ENCODE results near the gene DBI. TPM values are rescaled to one million over a fixed set of nuclear protein-coding genes. Genes with fewer than 3 reads are reported as not detected.

The DBI gene
- total and polyA plus RNA-seq, 2 of the 13 experiments (the other 11 are each of a cell fraction or from before 2014, with no cell fraction given): 330 to 659 TPM

DNA sequence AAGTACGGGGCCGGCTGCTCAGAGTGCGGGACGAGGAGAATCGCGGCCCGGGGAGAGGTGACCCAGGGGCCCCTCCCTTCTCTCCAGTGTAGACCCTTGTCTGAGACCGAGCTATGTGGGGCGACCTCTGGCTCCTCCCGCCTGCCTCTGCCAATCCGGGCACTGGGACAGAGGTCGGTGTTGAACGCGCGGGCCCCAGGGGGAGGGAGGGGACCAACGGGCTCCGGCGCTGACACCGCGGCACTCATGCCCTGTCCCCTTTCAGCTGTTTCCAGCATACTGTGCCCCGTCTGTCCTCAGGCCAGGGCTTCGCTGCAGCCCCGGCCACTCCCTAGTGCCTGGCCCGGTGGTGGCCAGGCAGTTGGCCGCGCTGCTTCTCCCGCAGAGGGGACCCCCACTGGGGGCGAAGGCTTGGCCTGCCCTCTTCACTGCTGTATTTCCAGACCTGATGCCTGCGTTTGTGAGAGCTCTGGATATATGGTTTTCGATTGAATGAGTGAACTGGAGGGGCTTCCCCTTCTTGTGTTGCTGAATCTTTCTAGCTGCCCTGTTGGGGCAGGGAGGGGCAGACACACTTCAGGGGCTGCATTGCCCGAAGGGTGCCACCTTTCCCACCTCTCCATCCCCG lies 809 bp downstream of the DBI start (continued):
- TF ChIP-seq, protein P1, sequence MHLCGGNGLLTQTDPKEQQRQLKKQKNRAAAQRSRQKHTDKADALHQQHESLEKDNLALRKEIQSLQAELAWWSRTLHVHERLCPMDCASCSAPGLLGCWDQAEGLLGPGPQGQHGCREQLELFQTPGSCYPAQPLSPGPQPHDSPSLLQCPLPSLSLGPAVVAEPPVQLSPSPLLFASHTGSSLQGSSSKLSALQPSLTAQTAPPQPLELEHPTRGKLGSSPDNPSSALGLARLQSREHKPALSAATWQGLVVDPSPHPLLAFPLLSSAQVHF (CRISPR knock-in tag; IDR thresholded peaks at IDR 0.05): no peak
- TF ChIP-seq ZNF143 (CRISPR knock-in tag; IDR thresholded peaks at IDR 0.05) (no peak), BRCA1 (CRISPR knock-in tag; IDR thresholded peaks at IDR 0.05) (0 out of 2 replicates have a peak, but pooled peaks have one; percentile 74), ZNF670 (CRISPR knock-in tag; IDR thresholded peaks at IDR 0.05; ENCODE audit: borderline replicate concordance) (no peak), SMAD3 (CRISPR knock-in tag; IDR thresholded peaks at IDR 0.05) (no peak), GATAD2A (CRISPR knock-in tag; IDR thresholded peaks at IDR 0.05) (peak; percentile 21; the same call in 1 of the 2 replicates), SP4 (CRISPR knock-in tag; IDR thresholded peaks at IDR 0.05) (no peak), NR2C2 (CRISPR knock-in tag; IDR thresholded peaks at IDR 0.05; ENCODE audit: borderline replicate concordance) (peak; percentile 40; the same call in 1 of the 2 replicates), SRF (IDR thresholded peaks at IDR 0.05; ENCODE audit: low read depth, low read length) (no peak), SRSF9 (IDR thresholded peaks at IDR 0.05; ENCODE audit: borderline replicate concordance, insufficient read depth, low read depth, low read length, poor library complexity, severe bottlenecking) (no peak), KDM6A (CRISPR knock-in tag; IDR thresholded peaks at IDR 0.05; ENCODE audit: low read depth) (no peak), TEAD3 (CRISPR knock-in tag; optimal IDR thresholded peaks at IDR 0.05; ENCODE audit: borderline replicate concordance) (peak; percentile 57), ZNF781 (CRISPR knock-in tag; IDR thresholded peaks at IDR 0.05; ENCODE audit: borderline replicate concordance, not compliant biosample characterization) (no peak), GZF1 (CRISPR knock-in tag; IDR thresholded peaks at IDR 0.05) (no peak; the same call in none of the 2 replicates), DPF2 (CRISPR knock-in tag; IDR thresholded peaks at IDR 0.05; ENCODE audit: borderline replicate concordance, low read depth) (no peak), ZNF761 (CRISPR knock-in tag; conservative IDR thresholded peaks at IDR 0.05) (no peak), MXD4 (CRISPR knock-in tag; IDR thresholded peaks at IDR 0.05) (no peak; the same call in 1 of the 2 replicates), FOXK2 (IDR thresholded peaks at IDR 0.05) (no peak), ZNF124 (CRISPR knock-in tag; IDR thresholded peaks at IDR 0.05) (no peak), JUN (CRISPR knock-in tag; IDR thresholded peaks at IDR 0.05) (no peak), RBAK (CRISPR knock-in tag; IDR thresholded peaks at IDR 0.05) (peak; percentile 21; the same call in 1 of the 2 replicates)
- TF ChIP-seq, protein P2, sequence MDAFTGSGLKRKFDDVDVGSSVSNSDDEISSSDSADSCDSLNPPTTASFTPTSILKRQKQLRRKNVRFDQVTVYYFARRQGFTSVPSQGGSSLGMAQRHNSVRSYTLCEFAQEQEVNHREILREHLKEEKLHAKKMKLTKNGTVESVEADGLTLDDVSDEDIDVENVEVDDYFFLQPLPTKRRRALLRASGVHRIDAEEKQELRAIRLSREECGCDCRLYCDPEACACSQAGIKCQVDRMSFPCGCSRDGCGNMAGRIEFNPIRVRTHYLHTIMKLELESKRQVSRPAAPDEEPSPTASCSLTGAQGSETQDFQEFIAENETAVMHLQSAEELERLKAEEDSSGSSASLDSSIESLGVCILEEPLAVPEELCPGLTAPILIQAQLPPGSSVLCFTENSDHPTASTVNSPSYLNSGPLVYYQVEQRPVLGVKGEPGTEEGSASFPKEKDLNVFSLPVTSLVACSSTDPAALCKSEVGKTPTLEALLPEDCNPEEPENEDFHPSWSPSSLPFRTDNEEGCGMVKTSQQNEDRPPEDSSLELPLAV (CRISPR knock-in tag; conservative IDR thresholded peaks at IDR 0.05; ENCODE audit: low read depth): no peak
- TF ChIP-seq, protein P3, sequence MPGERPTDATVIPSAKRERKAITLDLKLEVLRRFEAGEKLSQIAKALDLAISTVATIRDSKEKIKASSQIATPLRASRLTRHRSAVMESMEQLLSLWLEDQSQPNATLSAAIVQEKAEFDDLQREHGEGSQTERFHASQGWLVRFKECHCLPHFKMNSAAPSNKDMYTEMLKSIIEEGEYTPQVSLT (CRISPR knock-in tag; IDR thresholded peaks at IDR 0.05; ENCODE audit: borderline replicate concordance, low read depth): no peak
- TF ChIP-seq, protein P4, sequence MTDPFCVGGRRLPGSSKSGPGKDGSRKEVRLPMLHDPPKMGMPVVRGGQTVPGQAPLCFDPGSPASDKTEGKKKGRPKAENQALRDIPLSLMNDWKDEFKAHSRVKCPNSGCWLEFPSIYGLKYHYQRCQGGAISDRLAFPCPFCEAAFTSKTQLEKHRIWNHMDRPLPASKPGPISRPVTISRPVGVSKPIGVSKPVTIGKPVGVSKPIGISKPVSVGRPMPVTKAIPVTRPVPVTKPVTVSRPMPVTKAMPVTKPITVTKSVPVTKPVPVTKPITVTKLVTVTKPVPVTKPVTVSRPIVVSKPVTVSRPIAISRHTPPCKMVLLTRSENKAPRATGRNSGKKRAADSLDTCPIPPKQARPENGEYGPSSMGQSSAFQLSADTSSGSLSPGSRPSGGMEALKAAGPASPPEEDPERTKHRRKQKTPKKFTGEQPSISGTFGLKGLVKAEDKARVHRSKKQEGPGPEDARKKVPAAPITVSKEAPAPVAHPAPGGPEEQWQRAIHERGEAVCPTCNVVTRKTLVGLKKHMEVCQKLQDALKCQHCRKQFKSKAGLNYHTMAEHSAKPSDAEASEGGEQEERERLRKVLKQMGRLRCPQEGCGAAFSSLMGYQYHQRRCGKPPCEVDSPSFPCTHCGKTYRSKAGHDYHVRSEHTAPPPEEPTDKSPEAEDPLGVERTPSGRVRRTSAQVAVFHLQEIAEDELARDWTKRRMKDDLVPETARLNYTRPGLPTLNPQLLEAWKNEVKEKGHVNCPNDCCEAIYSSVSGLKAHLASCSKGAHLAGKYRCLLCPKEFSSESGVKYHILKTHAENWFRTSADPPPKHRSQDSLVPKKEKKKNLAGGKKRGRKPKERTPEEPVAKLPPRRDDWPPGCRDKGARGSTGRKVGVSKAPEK (CRISPR knock-in tag; IDR thresholded peaks at IDR 0.05; ENCODE audit: borderline replicate concordance): no peak

Measured in HepG2 (cell line).